C4-2B (cell line): Measurements from ENCODE around the gene EPN2.

Source experiments
- ZFX ChIP-seq: fragments of 450-650 bp; IDR thresholded peaks from 2 replicates; pipeline ENCODE4 v1.6.1; 2017
- TF ChIP-seq, protein P1 (sequence below): fragments of 450-650 bp; conservative IDR thresholded peaks from 2 replicates; pipeline ENCODE4 v1.5.1; 2017; ENCODE audit warnings: mild to moderate bottlenecking

DNA sequence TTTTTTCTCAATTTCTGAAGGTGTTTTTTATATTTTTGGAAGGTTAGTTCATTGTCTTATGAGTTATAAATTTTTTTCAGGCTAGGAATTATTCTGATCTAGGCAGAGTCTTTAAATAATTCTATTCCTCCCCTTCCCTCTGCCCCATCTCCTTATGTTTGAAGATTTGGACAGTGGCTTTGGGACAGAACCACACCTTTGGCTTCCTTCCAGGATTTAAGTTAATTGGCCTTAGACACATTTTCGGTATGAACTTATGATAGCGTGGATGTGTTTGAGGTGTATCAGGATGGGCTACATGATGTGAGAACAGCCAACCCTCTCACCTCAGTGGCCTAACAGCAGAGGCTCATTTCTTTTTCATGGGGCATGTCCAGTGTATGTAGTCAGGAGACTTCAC is 24.3 kb downstream of the EPN2 start:
- TF ChIP-seq ZFX = no peak
- TF ChIP-seq, protein P1, sequence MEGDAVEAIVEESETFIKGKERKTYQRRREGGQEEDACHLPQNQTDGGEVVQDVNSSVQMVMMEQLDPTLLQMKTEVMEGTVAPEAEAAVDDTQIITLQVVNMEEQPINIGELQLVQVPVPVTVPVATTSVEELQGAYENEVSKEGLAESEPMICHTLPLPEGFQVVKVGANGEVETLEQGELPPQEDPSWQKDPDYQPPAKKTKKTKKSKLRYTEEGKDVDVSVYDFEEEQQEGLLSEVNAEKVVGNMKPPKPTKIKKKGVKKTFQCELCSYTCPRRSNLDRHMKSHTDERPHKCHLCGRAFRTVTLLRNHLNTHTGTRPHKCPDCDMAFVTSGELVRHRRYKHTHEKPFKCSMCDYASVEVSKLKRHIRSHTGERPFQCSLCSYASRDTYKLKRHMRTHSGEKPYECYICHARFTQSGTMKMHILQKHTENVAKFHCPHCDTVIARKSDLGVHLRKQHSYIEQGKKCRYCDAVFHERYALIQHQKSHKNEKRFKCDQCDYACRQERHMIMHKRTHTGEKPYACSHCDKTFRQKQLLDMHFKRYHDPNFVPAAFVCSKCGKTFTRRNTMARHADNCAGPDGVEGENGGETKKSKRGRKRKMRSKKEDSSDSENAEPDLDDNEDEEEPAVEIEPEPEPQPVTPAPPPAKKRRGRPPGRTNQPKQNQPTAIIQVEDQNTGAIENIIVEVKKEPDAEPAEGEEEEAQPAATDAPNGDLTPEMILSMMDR = no peak; the same call in 1 of the 2 replicates
